HepG2 (cell line): ENCODE results near the gene DIABLO.

Experiments
- ATF7 ChIP-seq, 2 experiments: fragments of 450-650 bp in 1 of 2; sonication (generic) in 1 of 2; formaldehyde crosslinking in 1 of 2; IDR thresholded peaks; 2 replicates each; pipeline versions ENCODE4 v1.4.0 to v1.6.1; 2016 to 2020; ENCODE audit warnings: antibody characterized with exemption in 1 of 2, mild to moderate bottlenecking in 1 of 2, missing genetic modification reagents in 1 of 2
- FOXM1 ChIP-seq: sonication (generic); formaldehyde crosslinking; IDR thresholded peaks from 2 replicates; pipeline ENCODE4 v1.5.0; 2020; ENCODE audit warnings: missing genetic modification reagents
- JARID2 ChIP-seq: sonication (generic); formaldehyde crosslinking; IDR thresholded peaks from 2 replicates; pipeline ENCODE4 v1.8.1; 2023; ENCODE audit warnings: missing genetic modification reagents, inconsistent platforms; ENCODE audit not compliant: insufficient replicate concordance
- JUNB ChIP-seq: sonication (generic); formaldehyde crosslinking; IDR thresholded peaks from 2 replicates; pipeline ENCODE4 v1.8.0; 2022; ENCODE audit warnings: missing genetic modification reagents, mild to moderate bottlenecking, borderline replicate concordance
- NR3C1 ChIP-seq: sonication (generic); formaldehyde crosslinking; IDR thresholded peaks from 2 replicates; pipeline ENCODE4 v1.4.0; 2020; ENCODE audit warnings: missing genetic modification reagents
- POLR2A ChIP-seq, 2 experiments: IDR thresholded peaks; 2 replicates each; pipeline ENCODE4 v1.6.1; 2011; ENCODE audit warnings: low read depth in 2 of 2, low read length in 2 of 2, mild to moderate bottlenecking in 1 of 2, moderate library complexity in 1 of 2; ENCODE audit not compliant: insufficient read depth in 1 of 2
- POLR2AphosphoS5 ChIP-seq: IDR thresholded peaks from 2 replicates; pipeline ENCODE4 v1.6.1; 2012; ENCODE audit warnings: low read depth, low read length
- RFX5 ChIP-seq: IDR thresholded peaks from 2 replicates; pipeline ENCODE4 v1.6.1; 2011; ENCODE audit warnings: low read depth, low read length, improper control_type of control experiment
- SNAPC2 ChIP-seq: sonication (generic); formaldehyde crosslinking; IDR thresholded peaks from 2 replicates; pipeline ENCODE4 v1.8.1; 2022; ENCODE audit warnings: mild to moderate bottlenecking, missing genetic modification reagents
- THAP11 ChIP-seq: IDR thresholded peaks from 2 replicates; pipeline ENCODE4 v1.6.1; 2016; ENCODE audit warnings: missing biosample characterization, missing genetic modification reagents
- YEATS4 ChIP-seq: sonication (generic); formaldehyde crosslinking; IDR thresholded peaks from 2 replicates; pipeline ENCODE4 v1.4.0; 2020; ENCODE audit warnings: missing genetic modification reagents, borderline replicate concordance
- ZBTB1 ChIP-seq: sonication (generic); formaldehyde crosslinking; IDR thresholded peaks from 2 replicates; pipeline ENCODE4 v1.4.0; 2020; ENCODE audit warnings: missing genetic modification reagents, borderline replicate concordance
- TF ChIP-seq, protein P1 (sequence below), 2 experiments: IDR thresholded peaks; 2 replicates each; pipeline ENCODE4 v1.6.1; 2011 to 2012; ENCODE audit warnings: low read length in 2 of 2, borderline replicate concordance in 1 of 2, low read depth in 1 of 2, mild to moderate bottlenecking in 1 of 2, moderate library complexity in 1 of 2

DNA sequence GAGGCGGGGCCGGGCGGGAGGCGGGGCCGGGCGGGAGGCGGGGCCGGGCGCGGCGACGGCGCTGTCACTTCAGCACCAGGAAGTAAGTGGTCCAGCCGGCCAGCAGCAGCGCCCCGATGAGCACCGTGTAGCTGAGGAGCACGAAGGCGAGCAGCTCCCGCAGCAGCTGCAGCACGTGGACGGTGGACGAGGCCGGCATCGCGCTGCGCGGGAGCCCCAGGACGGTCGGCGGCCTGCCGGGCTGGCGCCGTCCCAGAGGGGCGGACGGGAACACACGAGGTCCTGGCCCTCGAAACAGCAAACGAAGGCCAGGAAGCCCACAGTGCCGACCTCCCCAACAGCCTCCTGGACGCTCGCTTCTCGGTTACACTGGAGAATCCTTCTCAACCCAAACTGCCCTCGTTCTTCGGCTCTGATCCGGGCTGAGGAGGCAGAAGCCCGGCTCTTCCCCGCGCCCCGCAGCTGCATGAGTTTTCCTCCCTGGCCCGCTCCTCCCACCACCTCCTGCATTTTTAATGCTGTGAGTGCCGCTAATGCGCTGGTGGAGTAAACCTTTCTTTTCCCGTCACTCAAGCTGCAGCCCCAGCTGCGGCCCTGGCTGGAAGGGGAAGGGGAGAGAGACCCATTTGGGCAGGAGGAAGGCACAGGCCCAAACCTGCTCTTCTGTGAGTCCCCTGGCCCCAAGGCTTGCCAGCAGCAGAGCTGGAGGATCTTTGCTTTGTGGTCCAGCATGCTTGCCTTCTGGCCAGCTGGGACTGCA is 694 bp upstream of the DIABLO start:
- TF ChIP-seq POLR2AphosphoS5 (no peak), THAP11 (CRISPR knock-in tag) (no peak), JUNB (CRISPR knock-in tag) (0 out of 2 replicates have a peak, but pooled peaks have one; percentile 25), YEATS4 (CRISPR knock-in tag) (peak; percentile 59; the same call in 1 of the 2 replicates), ATF7 (IDR thresholded peaks at IDR 0.05) (no peak), ATF7 (CRISPR knock-in tag; IDR thresholded peaks at IDR 0.05) (no peak), SNAPC2 (CRISPR knock-in tag) (no peak), ZBTB1 (CRISPR knock-in tag) (peak; percentile 73; the same call in 1 of the 2 replicates), NR3C1 (no peak), FOXM1 (CRISPR knock-in tag) (peak; percentile 95), POLR2A (IDR thresholded peaks at IDR 0.05; ENCODE audit: insufficient read depth in 1 of 2, low read depth in 2 of 2, low read length in 2 of 2) (no peak), JARID2 (CRISPR knock-in tag) (no peak), RFX5 (no peak)
- TF ChIP-seq, protein P1, sequence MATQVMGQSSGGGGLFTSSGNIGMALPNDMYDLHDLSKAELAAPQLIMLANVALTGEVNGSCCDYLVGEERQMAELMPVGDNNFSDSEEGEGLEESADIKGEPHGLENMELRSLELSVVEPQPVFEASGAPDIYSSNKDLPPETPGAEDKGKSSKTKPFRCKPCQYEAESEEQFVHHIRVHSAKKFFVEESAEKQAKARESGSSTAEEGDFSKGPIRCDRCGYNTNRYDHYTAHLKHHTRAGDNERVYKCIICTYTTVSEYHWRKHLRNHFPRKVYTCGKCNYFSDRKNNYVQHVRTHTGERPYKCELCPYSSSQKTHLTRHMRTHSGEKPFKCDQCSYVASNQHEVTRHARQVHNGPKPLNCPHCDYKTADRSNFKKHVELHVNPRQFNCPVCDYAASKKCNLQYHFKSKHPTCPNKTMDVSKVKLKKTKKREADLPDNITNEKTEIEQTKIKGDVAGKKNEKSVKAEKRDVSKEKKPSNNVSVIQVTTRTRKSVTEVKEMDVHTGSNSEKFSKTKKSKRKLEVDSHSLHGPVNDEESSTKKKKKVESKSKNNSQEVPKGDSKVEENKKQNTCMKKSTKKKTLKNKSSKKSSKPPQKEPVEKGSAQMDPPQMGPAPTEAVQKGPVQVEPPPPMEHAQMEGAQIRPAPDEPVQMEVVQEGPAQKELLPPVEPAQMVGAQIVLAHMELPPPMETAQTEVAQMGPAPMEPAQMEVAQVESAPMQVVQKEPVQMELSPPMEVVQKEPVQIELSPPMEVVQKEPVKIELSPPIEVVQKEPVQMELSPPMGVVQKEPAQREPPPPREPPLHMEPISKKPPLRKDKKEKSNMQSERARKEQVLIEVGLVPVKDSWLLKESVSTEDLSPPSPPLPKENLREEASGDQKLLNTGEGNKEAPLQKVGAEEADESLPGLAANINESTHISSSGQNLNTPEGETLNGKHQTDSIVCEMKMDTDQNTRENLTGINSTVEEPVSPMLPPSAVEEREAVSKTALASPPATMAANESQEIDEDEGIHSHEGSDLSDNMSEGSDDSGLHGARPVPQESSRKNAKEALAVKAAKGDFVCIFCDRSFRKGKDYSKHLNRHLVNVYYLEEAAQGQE (IDR thresholded peaks at IDR 0.05; ENCODE audit: borderline replicate concordance in 1 of 2, low read depth in 1 of 2, low read length in 2 of 2) = peak; percentile 68 to 91
